ENCODE measurements around the gene RBM33.

RBM33 gene

DNA sequence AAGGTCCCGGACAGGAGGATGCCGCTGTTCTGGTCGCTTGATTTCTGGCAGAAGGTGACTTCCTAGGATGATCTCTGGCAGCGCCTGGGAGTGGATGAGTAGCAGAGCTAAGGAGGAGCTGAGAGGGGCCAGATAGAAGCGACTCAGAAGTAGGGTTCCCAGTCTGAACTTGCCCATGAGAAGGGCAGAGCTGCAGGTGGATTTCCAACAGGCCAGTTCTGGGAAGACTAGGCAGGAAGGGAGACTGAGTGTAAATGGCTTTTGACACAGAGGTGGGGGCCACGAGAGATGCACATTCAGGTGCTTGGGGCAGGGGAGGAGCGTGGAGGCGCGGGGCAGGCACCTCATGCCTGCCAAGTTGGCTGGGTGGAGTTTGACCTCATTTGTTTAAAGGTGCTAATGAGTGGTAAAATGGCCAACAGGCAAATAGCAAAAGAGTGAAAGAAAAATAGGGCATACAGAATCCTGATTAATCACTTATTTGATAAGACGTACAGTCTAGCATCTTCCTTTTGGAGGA is 109.0 kb downstream of the RBM33 start:
- DNase-seq: no peak

DNA sequence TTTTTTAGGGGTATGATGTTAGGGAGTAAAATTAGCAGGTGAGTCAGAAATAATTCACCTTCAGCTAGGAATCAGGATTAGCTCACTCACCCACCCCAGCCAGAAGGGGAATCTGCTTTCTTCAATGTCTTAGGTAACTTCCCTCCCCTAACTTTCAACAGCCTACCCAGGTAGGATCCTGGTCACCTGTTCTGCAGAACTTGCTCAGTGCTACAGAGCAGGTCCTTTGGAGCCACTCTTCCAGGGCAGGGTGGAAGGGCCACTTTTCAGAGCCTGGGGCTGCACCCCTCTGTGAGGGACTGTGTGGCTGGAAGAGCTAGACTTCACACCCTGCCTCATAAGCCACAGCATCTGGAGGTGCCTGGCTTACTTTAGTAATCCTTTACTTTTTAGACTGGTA is 109.7 kb downstream of the RBM33 start:
- DNase-seq: no peak

DNA sequence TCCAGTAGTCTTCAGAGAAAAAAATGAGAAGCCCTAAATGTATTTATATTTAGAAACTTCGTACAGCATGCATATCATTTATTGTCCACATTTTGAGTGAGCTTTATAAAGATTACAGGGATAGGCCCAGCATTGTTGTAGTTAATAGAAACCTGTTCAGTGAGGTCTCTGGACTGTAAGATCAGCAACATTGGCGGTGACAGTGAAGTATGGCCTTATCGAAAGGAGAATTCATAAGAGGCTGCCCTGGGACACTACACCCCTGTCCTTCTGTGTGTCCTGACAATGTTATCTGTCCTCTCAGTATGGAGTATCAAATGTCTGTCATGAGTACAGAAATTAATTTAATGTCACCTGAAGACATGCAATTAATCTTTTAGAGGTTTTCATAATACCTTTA is 110.6 kb downstream of the RBM33 start:
- no peak for DNase-seq

DNA sequence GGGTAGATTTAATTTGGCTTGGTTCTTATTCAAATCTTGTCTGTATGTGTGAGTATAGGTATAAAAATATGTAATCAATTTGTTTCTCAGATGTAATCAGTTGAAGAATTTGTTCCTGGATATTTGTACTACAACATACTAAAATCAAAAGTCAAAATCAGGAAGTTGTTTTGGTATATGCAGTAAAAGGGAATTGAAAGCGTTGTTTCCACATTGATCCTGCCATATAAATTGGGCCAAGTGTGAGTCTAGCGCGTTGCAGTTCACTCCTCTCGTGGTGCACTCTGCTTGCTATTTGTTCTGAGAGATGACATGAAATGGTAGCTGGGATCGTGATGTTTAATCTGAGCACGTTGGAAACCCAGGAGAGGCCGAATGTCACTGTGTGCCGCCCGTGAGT is 111.9 kb downstream of the RBM33 start:
- no peak for DNase-seq

DNA sequence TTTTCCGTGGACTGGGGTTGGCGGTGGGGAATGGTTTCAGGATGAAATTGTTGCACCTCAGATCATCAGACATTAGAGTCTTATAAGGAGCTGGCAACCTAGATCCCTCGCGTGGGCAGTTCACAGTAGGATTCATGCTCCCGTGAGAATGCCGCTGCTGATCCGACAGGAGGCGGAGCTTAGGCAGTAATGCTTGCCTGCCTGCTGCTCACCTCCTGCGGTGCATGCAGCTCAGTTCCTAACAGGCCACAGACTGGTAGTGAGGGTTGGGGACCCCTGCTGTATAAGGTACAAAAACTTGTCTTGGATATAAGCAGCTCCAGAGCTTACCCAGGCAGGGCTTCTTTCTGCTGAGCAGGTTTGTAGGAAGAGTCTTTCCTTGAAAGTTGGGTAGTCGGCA is 113.9 kb downstream of the RBM33 start:
- no peak for DNase-seq

DNA sequence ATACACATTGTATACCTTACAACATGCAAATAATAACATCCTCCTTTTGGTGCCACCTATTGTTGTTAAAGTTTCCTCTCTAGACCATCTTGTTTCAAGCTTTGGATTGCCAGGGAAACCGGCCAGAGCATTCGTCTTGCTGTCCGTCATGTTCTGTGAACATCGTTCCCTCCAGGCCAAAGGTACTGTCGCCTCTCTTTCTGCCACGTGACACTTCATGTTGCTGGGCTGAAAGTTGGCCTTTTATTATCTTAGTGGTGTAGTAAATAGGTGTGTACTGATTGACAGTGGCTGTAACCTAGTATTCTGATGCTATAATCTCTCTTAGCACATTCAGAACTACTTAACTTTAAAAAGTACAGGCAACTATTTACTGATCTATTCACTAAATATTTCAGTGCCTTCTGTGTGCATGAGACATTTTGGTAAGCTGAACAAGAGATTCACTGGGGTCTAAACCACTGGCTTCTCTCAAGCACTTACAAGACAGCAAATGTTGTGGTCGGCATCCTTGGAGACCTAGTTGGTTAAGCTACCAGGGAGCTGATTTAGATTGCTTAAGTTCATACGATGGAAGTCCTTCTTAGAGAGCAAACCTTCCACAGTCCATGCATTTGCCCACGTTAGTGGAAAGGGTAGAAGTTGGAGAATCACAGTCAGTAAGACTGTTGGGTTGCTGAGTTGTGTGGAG is 115.4 kb downstream of the RBM33 start:
- no peak for DNase-seq

DNA sequence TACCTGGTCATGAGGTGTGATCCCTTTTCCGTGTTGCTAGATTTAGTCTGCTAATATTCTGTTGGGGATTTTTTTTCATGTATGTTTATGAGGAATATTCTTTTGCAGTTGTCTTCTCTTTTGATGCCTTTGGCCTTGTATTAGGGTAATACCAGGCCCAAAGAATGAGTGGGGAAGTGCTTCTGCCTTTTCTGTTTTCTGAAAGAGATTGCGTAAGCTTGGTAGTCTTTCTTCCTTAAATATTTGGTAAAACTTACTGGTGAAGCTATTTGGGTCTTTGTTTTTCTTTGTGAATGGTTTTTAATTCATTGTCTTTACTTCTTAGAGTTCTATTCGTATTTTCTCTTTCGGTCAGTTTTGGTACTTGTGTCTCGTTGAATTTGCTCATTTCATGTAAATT is 116.7 kb downstream of the RBM33 start:
- no peak for DNase-seq

DNA sequence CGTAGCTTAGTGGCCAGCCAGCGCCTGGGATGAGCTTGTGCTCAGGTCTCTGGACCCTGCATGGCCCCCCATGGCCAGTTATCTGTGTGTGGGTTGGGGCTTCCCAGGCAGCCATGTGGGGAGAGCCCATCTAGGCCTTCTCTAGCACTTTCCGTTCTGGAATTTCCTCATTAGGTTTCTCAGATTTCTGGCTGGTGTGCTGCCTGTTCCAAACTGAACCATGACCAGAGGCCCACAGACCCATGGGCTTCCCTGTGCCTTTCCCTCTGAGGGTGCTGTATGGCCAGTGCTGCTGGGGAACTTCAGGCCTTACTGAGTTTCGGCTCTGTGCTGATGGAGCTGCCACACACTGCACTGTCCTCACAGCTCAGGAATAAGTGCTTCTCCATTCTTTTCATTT is 117.6 kb downstream of the RBM33 start:
- DNase-seq: no peak

DNA sequence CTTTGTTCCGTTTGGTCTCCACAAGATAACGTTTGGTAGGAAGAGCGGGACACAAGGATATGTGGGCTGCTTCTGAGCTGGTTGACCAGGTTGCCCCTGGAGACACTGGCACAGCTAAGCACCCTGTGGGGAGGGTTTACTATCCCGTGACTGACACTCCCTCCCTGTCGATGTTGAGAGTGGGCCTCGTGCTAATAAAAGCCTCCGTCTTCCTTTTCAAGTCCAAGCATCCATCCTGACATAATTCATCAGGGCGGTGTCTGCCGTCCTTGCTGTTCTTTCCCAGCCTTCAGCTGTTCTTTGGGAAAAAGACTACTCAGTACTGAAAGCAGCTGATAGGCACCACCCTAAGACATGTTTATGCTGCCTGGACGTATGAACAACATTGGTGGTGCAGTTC is 118.2 kb downstream of the RBM33 start:
- no peak for DNase-seq

DNA sequence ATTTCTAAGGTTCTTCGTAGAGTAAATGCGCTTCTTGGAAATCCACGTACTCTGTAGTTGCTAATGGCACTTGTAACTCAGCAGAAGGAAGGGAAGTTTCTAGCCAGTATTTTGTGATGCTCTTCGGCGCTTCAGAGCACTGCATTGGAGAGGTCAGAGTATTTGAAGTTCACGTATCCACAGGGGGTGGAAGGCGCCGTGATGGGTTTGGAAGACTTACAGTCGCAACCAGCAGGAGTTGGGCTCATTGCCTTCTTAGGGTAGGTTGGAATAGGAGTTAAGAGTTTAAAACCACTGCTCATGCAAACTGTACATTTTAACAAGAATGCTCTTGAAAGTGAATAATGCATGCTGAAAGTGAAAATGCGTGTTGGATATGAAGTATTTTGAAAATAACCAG is 118.7 kb downstream of the RBM33 start:
- DNase-seq: no peak

DNA sequence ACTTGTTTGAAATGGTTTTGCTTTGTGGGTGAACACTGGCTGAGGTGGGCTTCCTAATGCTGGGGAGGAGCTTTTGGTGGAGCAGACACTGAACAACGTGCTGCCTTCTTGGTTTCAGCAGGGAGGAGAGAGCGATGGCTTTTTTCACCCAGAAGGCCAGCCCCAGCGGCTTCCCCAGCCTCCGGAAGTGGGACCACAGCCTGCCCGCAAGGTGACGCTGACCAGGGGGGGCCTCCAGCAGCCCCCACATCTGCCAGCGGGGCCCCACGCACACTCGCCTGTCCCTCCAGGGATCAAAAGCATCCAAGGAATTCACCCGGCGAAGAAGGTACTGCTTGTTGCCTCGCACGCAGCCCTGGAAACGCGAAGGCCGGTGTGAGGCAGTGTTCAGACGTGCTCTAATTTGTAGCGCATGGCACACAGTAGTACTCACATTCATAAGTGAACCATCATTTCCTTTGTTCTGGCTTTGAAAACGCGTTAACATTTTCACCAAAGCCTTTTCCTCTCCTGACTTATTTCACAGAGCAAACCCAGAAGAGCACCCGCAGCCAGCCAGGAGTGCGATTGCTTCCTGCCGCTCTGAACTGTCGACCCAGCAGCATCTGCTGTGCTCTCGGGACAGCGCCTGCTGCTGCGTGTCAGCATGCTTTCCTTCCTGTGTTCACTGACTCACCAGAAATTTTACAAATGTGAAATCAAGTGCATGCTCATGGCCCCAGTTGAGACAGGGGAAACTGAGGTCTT is 119.4 kb downstream of the RBM33 start:
- DNase-seq: peak; percentile 39

DNA sequence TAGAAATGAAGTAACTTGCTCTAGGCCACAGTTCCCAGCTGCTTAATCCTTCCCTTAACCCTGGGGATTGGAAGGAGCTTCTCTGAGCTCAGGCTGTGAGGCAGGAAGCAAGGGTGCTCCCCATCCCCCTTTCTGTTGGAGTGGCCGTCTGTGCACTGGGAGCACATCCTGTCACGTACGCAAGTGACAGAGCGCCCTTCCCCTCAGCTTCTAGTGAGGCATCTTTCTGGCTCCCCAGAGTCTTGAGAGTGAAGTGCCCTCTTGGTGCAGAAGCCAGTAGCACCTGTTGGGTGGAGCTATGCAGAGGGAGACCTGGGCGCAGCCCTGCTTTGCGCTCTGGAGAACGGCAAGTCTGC is 120.0 kb downstream of the RBM33 start:
- DNase-seq: peak; percentile 14

DNA sequence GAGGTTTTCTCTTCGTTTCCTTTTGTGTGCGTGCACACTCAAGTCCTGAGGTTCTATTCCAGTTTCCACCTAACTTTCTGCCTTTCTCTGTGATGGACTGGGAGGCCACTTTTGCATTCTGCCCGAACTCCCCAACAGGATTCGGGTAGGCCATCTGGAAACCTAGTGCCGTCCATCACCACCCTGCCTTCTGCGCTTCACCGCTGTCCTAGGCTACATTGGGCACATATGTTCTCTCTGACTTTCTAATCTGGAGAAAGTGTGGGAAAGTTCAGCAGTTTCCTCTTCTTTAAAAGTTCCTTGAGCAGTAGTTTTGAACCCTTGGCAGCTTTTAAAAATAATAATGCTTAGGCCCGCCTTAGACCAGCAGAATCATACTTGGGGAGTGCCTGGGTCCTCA is 121.0 kb downstream of the RBM33 start:
- no peak for DNase-seq

DNA sequence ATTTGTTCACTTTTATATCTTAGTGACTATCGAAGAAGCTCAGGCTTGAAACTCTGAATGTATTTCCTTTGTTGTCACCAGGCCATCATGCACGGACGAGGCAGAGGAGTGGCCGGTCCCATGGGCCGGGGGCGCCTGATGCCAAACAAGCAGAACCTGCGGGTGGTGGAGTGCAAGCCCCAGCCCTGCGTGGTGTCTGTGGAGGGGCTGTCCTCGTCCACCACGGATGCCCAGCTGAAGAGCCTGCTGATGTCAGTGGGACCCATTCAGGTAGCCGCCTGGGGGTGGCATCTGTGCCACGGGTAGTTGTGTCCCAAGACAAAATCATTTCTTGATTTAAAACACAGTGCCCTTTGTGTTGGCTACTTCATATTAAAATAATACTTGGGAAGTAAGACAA is 121.9 kb downstream of the RBM33 start:
- no peak for DNase-seq

DNA sequence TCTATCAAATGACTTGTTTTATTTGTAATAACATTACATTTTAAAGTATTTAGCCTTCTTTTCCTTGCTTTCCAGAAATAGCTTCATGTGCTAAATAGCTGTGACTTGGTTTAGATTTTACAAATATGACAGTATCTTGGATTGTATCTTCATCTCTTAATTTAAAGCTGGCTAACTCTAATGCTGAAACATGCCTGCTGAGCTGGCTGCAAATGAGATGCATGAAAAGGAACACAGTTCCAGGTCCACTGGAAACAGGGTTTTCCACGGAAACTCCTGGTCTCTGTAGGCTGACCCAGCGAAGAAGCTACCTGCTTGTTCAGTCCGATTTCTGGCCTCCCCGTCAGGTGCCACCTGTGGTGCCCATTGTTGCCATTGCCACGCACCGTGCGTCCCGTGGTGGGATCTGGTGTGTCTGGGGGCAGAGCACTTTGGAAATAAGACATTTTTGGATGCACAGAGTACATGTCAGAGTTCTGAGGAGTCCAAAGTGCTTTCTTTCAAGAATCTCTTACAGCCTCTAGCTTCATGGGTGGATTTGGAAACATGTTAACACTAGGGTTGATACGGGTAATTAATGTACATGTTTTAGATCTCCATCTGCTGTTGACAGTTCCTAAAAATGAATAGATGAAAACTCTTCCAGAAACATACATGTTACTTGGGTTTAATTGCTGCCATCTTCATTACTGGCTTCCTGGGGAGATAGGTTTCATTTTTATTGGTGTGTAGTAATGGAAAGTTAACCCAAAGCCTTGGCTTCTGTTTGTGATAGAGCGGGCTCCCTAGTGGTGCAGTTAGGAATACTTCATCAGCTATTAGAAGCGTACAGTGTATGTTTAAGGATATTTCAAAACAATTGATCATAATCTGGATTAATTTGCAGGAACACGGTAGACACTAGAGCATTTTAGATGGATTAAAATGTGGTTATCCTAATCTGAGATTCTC is 122.8 kb downstream of the RBM33 start:
- no peak for DNase-seq

DNA sequence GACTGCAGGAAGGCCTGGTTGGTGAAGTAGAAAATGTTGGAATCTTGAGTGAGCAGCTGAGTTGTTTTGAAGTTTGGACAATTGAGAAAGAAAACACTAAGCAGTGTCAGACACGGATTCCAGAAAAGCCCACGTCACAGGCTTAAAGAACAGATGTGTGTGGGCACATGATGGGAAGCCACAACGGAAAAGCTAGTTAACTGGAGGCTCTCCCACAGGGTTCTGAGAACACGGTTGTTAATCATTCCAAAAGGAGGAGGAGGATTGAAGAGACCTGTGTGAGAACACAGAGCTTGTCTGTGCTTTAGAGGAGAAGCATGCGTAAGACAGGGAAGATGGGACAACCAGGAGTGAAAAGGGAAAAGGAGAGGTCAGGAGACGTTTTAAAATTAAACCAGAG is 125.2 kb downstream of the RBM33 start:
- DNase-seq: no peak

DNA sequence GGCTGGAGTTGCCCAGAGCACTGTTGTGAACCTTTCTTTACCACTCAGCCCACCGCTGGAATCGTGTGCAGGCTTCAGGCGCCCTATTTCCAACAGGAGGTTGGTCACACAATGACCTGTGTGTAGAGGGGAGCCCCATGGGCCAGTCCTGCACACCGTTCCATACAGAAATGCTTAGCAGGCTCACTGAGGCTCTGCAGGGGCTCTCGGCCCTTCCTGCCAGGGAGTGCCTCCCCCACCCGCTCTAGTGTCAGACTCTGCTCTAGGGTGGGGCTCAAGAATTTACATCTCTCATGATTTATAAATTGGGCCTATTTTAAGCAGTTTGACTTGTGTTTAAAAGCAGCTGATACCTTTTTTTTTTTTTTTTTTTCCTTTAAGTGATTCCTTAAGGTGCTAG is 125.8 kb downstream of the RBM33 start:
- DNase-seq: no peak

DNA sequence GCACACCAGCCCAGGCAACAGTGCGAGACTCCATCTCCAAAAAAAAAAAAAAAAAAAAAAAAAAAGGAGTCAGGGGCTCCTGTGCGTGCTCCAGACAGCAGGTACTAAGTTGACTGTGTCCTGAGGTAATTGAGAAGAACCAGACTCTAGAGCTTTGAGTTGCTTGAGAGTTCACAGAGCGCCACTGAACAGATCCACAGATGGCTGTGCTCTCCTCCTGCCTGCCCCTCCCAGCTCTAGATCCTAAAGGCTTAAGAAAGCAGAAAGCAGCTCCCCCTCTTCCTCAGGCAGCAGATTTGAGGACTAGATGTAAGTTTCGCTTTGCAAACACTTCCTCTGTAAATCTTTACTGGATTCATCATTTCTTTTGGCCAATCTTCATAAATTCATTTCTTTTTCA is 129.1 kb downstream of the RBM33 start:
- no peak for DNase-seq

DNA sequence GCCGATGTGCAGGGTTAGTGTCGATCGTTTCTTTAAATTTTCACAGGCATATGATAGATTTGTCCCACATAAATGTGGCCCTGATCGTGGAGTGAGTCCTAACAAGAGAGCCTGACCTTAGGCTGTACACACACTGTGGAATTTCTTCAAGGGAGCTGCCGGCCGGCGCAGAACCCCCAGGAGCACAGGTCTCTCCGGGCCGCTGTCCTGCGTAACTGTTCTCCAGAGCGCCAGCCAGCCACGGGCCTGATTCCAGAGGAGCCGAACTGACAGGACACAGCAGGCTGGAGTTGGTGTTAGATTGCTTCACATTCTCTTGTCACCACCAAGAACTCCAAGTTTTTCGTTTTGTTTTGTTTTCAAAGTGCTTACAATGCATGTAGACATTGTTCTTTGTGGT is 130.5 kb downstream of the RBM33 start:
- DNase-seq: no peak

DNA sequence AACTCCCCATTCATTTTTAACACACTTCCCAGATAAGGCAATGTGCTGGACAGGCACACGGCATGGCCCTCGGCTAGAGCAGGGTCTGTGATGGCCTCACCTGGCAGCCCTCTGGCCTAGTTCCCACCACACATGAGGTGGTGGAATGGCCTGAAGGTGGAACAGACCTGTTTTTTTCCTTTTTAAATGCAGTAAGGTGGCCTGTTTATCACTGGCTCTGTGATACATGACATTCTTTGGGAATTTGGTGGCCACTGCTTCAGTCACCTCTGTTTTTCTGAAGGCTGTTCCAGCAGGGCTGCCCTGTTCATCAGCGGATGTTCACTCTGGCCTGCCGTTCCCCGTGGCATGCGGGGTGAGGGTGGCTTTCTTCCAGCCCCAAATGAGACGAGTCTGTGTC is 131.2 kb downstream of the RBM33 start:
- DNase-seq: no peak

DNA sequence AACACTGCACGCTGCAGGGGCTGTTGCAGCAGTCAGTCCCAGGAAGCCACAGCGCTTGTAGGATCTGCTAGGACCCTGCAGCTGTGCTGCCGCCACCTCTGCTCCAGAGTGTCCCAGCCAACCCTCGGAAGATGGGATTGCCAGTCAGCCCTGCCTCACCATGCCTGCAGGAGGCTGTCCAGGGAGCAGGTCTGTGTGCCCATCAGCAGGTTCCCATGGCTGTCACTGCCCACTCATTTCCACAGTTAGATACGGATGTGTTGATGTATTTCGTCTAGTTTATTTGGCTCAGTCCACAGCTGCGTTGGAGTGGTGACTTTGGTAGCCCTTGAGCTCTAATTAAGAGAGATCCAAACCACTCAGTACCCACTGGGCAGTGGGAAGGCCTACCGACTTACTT is 132.1 kb downstream of the RBM33 start:
- no peak for DNase-seq

DNA sequence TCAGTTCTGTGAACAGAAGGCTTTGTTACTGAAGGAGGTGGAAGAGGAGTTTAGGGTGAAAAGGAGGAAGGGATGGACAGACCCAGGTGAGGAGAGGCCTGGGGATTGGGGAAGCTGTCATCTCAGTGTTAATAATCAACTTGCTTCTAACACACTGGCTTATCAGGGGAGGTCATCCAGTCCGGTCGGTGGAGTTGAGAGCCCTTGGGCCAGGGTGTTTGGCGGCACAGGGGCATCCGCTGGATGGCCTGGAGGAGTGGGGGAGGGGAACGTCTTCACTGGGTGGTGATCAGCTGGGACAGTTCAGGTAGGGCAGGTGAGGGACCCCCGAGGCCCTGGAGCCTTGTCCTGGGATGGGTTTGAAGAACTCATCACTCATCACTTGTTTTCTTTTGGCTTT is 133.9 kb downstream of the RBM33 start:
- DNase-seq: no peak

DNA sequence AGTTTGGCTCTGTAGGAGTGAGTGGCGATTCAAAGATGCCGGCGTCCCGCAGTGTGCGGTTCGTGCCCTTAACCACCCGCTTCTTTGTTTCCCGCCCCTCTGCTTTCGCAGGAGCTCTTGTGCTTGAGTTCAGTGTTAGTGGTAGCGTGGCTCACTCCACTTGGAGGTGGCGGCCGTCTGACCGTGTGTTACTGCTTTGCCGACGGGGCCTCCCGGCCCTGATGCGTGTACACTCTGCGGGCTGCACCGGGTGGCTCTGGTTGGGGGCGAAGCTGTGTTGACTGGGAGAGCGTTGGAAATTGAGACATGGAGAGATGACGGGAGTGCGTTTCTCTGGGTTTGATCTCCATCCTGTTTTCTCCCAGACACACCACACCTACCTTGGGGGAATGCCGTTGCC is 136.4 kb downstream of the RBM33 start:
- DNase-seq: no peak

DNA sequence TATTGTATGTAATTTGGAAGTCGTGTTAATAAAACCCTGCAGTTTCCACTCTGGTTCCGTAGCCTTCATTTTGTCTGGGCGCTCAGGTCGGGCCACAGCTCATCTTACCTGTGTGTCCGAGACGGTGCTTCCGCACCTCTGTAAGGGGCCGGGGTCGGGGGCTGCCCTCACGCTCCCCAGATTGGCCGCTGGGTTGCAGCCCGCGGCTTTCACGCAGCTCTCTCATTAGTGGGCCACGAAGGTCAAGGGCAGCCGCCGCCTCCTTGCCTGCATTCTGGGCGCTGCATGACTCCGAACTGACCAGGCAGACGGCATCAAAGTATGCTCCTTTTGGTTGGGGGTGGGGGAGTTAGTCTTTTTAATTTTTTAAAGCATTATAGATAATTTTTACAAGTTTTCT is 137.0 kb downstream of the RBM33 start:
- DNase-seq: no peak
